ENCODE results near the gene DNMT3B.

GRCh38 chr20:32848846-32849245 lies 86.7 kb downstream of the DNMT3B start:
- TF ChIP-seq CTCF (IDR thresholded peaks at IDR 0.05) (no peak), POLR2A (IDR thresholded peaks at IDR 0.05) (no peak)

Measured in uterus (tissue), 2 donors.